ENCODE data around the gene ST8SIA2.

DNA sequence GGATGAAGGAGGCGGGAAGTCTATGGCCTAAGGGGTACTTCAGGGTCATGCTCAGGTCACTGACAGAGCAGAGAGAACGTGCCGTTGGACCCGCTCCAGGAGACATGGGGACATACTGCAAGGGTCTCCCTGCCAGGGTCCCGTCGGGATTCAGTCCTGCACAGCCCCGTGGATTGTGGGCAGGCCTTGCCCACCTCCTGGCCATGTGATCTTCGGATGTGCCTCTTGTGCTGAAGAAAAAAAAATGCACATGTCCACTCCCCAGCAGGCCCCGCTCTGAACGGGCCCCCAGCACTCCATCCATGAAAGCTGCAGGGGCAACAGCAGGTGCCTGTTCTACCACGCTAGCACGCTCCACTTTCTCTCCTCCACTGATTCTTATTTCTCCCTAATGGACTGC lies 22.9 kb downstream of the ST8SIA2 start:
- TF ChIP-seq, protein P1, sequence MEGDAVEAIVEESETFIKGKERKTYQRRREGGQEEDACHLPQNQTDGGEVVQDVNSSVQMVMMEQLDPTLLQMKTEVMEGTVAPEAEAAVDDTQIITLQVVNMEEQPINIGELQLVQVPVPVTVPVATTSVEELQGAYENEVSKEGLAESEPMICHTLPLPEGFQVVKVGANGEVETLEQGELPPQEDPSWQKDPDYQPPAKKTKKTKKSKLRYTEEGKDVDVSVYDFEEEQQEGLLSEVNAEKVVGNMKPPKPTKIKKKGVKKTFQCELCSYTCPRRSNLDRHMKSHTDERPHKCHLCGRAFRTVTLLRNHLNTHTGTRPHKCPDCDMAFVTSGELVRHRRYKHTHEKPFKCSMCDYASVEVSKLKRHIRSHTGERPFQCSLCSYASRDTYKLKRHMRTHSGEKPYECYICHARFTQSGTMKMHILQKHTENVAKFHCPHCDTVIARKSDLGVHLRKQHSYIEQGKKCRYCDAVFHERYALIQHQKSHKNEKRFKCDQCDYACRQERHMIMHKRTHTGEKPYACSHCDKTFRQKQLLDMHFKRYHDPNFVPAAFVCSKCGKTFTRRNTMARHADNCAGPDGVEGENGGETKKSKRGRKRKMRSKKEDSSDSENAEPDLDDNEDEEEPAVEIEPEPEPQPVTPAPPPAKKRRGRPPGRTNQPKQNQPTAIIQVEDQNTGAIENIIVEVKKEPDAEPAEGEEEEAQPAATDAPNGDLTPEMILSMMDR (IDR thresholded peaks at IDR 0.05), result no peak
- TF ChIP-seq POLR2A (IDR thresholded peaks at IDR 0.05), result no peak

Measured in suprapubic skin (tissue), 3 donors.